HepG2 (cell line): ENCODE results near the gene GPR137. TPM values are rescaled to one million over a fixed set of nuclear protein-coding genes. Genes with fewer than 3 reads are reported as not detected.

Source experiments
- ARID3A ChIP-seq: IDR thresholded peaks from 2 replicates; pipeline ENCODE4 v1.6.1; 2012; ENCODE audit warnings: low read depth, low read length, improper control_type of control experiment
- CAMTA2 ChIP-seq: sonication (generic); formaldehyde crosslinking; IDR thresholded peaks from 2 replicates; pipeline ENCODE4 v1.4.0; 2020; ENCODE audit warnings: mild to moderate bottlenecking, missing genetic modification reagents, borderline replicate concordance
- CENPT ChIP-seq: sonication (generic); formaldehyde crosslinking; IDR thresholded peaks from 2 replicates; pipeline ENCODE4 v1.8.0; 2022; ENCODE audit warnings: low read depth, mild to moderate bottlenecking, moderate library complexity, missing genetic modification reagents
- FOXO1 ChIP-seq: sonication (generic); formaldehyde crosslinking; IDR thresholded peaks from 2 replicates; pipeline ENCODE4 v1.4.0; 2020; ENCODE audit warnings: missing genetic modification reagents
- JARID2 ChIP-seq: sonication (generic); formaldehyde crosslinking; IDR thresholded peaks from 2 replicates; pipeline ENCODE4 v1.8.1; 2023; ENCODE audit warnings: missing genetic modification reagents, inconsistent platforms; ENCODE audit not compliant: insufficient replicate concordance
- KAT7 ChIP-seq: IDR thresholded peaks from 2 replicates; pipeline ENCODE4 v1.6.1; 2018; ENCODE audit warnings: borderline replicate concordance, missing compliant biosample characterization
- KLF9 ChIP-seq: IDR thresholded peaks from 2 replicates; pipeline ENCODE4 v1.6.1; 2016; ENCODE audit warnings: low read depth
- PAXIP1 ChIP-seq: sonication (generic); formaldehyde crosslinking; conservative IDR thresholded peaks from 2 replicates; pipeline ENCODE4 v1.4.0; 2020; ENCODE audit warnings: mild to moderate bottlenecking, missing genetic modification reagents, moderate library complexity
- PBX2 ChIP-seq: IDR thresholded peaks from 2 replicates; pipeline ENCODE4 v1.6.1; 2016; ENCODE audit warnings: control low read depth
- SNAPC2 ChIP-seq: sonication (generic); formaldehyde crosslinking; IDR thresholded peaks from 2 replicates; pipeline ENCODE4 v1.8.1; 2022; ENCODE audit warnings: mild to moderate bottlenecking, missing genetic modification reagents
- TEF ChIP-seq: sonication (generic); formaldehyde crosslinking; IDR thresholded peaks from 2 replicates; pipeline ENCODE4 v1.5.0; 2020; ENCODE audit warnings: missing genetic modification reagents
- TOPORS ChIP-seq: sonication (generic); formaldehyde crosslinking; IDR thresholded peaks from 2 replicates; pipeline ENCODE4 v1.8.0; 2023; ENCODE audit warnings: mild to moderate bottlenecking, missing genetic modification reagents
- ZNF225 ChIP-seq: sonication (generic); formaldehyde crosslinking; IDR thresholded peaks from 2 replicates; pipeline ENCODE4 v1.4.0; 2020; ENCODE audit warnings: mild to moderate bottlenecking, missing genetic modification reagents
- ZNF234 ChIP-seq: sonication (generic); formaldehyde crosslinking; conservative IDR thresholded peaks from 2 replicates; pipeline ENCODE4 v1.5.1; 2020; ENCODE audit warnings: mild to moderate bottlenecking, missing genetic modification reagents
- ZNF430 ChIP-seq: sonication (generic); formaldehyde crosslinking; IDR thresholded peaks from 2 replicates; pipeline ENCODE4 v1.9.0; 2021; ENCODE audit warnings: mild to moderate bottlenecking, missing genetic modification reagents
- ZNF557 ChIP-seq: sonication (generic); formaldehyde crosslinking; IDR thresholded peaks from 2 replicates; pipeline ENCODE4 v1.4.0; 2020; ENCODE audit warnings: missing genetic modification reagents
- ZNF710 ChIP-seq: sonication (generic); formaldehyde crosslinking; IDR thresholded peaks from 2 replicates; pipeline ENCODE4 v1.5.0; 2020; ENCODE audit warnings: mild to moderate bottlenecking, missing genetic modification reagents, borderline replicate concordance
- ZNF841 ChIP-seq: sonication (generic); formaldehyde crosslinking; IDR thresholded peaks from 2 replicates; pipeline ENCODE4 v1.8.1; 2023; ENCODE audit warnings: missing genetic modification reagents, borderline replicate concordance
- ZZZ3 ChIP-seq: sonication (generic); formaldehyde crosslinking; IDR thresholded peaks from 2 replicates; pipeline ENCODE4 v1.4.0; 2020; ENCODE audit warnings: missing genetic modification reagents, mild to moderate bottlenecking, borderline replicate concordance
- polyA plus RNA-seq, 8 experiments: library from polyadenylated mRNA; depleted of rRNA in 3 of 8; stranded (reverse) in 7 of 8; unstranded in 1 of 8; fragments of >200 nt; fragmentation: Illumina TruSeq in 4 of 8; extraction: Trizol in 4 of 8; gene quantifications; 2 replicates each; pipeline versions ENCODE4 v1.2.1 to v1.2.3, GENCODE V29; 2011 to 2016; ENCODE audit warnings: low read depth in 4 of 8, missing spikeins in 1 of 8, mixed read lengths in 1 of 8; ENCODE audit not compliant: insufficient read depth in 1 of 8
- total RNA-seq, 5 experiments: library from RNA; depleted of rRNA; stranded (reverse); fragments of >200 nt; fragmentation: Illumina TruSeq; extraction: Trizol; gene quantifications; 2 replicates each; pipeline ENCODE4 v1.2.3, GENCODE V29; 2016; ENCODE audit warnings: low read depth in 1 of 5

GPR137 gene
- total and polyA plus RNA-seq, 2 of the 13 experiments (the other 11 are each of a cell fraction or from before 2014, with no cell fraction given) = 8.5 to 13.2 TPM

- 0 out of 2 replicates have a peak, but pooled peaks have one; percentile 19 for TF ChIP-seq PAXIP1 (CRISPR knock-in tag)
- no peak for TF ChIP-seq SNAPC2 (CRISPR knock-in tag)
- no peak for TF ChIP-seq ZNF557 (CRISPR knock-in tag)
- peak; percentile 69; the same call in 1 of the 2 replicates for TF ChIP-seq KAT7 (CRISPR knock-in tag)
- no peak for TF ChIP-seq JARID2
- no peak for TF ChIP-seq ARID3A
- no peak for TF ChIP-seq PBX2
- TF ChIP-seq FOXO1 = no peak
- no peak for TF ChIP-seq CENPT
- TF ChIP-seq ZNF225 = no peak
- TF ChIP-seq CAMTA2 (CRISPR knock-in tag) = no peak
- TF ChIP-seq ZNF710 (CRISPR knock-in tag) = no peak
- TF ChIP-seq ZNF234 (CRISPR knock-in tag) = no peak
- TF ChIP-seq ZNF841 (CRISPR knock-in tag) = no peak
- no peak for TF ChIP-seq TOPORS (CRISPR knock-in tag)
- no peak for TF ChIP-seq ZZZ3 (CRISPR knock-in tag)
- TF ChIP-seq KLF9 = no peak
- TF ChIP-seq ZNF430 (CRISPR knock-in tag) = peak; percentile 80; the same call in 1 of the 2 replicates
- no peak for TF ChIP-seq TEF
Observed at GRCh38 chr11:64304316-64305072, 18.8 kb downstream of the GPR137 start (continued).
